GM19455 (cell line): ENCODE results near the gene CDC6.

Experiments
- ATAC-seq: cut with Tn5 transposase; IDR thresholded peaks from one replicate; pipeline ENCODE4 v1.9.1; 2021; ENCODE audit not compliant: unreplicated experiment

The CDC6 gene

DNA sequence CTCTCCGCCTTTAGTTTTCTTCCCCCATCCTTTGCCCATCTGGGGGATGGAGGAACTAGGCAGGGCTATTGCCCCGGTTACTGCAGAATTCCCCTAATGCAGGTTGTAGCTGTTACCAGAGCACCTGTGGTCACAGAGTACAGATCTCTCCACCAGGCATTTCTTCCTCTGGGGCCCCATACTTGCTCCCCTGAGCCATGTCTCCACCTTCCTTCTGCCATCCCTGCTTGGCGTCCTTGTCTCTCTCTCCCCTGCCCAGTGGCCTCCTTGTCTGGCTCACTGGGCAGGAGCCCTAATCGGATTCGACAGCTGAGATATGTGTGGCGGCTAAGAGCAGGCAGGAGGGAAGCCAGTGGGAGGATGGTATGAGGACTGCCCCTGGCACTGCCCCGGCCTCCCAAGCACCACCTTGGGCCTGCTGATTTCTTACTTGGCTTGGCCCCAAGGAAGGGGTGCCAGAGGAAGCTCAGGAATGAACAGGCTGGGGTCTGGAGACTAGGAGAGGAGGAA is 23.3 kb downstream of the CDC6 start:
- ATAC-seq: no peak

DNA sequence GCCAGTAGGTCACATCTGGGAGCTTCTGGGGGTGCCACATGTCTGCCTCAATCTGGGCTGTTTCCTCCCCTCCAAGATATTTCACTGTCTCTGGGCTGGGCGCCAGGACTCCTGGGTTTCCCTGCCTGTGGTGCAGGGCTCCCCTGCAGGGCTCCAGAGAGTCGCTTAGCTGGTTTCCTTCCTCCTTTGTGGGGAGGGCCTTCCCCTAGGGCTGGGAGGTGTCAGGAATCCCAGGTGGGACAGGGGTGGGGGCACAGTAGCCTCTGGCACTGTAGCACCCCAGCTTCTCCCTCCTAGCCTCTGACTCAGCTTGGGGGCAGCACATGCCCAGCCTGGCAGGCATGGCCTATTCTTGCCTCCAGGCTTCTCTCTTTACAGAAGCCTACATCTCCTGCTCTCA is 23.9 kb downstream of the CDC6 start:
- no peak for ATAC-seq

GRCh38 chr17:40312131-40312731 is 24.6 kb downstream of the CDC6 start:
- no peak for ATAC-seq

GRCh38 chr17:40312893-40313667 is 25.4 kb downstream of the CDC6 start:
- no peak for ATAC-seq

DNA sequence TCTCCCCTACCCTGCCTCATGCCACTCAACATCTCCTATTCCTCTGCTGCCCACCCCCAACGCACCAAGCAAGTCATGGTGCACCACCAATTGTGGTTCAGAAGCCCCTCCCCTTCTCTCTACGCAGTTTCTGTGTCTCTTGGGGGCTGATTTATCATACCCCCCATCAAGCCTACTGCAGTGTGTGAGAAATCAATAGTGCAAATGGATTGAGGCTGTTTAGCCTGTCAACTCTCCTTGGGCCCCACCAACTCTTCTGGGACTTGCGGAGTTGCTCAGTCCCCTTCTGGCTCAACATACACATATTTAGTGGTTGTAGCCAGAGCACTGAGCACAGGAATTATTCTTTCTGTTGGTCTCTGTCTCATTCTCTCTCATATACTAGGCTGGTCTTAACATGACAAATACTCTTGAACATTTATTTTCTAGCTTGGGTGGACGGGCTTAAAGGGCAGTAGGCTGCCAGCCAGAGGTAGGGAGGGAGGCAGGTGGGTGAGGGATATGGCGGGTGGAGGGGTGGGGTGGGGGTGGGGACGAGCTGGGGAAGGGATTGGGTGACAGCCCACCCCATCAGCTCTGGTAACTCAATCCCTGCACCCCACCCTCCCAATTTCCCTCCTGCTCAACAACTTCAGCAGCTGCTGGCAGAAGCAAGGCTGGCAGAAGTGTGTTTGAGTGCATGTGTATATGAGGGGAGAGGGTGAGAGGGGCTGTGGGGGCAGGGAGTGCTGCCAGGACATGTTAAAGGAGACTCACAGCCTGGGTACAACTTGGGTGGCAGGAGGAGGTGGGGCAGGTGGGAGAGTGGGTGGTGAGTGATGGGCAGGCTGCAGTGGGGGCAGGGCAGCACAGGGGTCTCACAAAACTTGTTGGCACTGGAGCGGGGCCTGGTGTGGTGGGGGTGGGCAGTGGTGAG is 26.2 kb downstream of the CDC6 start:
- ATAC-seq: no peak

- no peak for ATAC-seq
Observed at GRCh38 chr17:40314584-40314956, 26.9 kb downstream of the CDC6 start.

- ATAC-seq: no peak
Observed at GRCh38 chr17:40315206-40315605, 27.5 kb downstream of the CDC6 start.

- no peak for ATAC-seq
Observed at GRCh38 chr17:40315678-40316570, 28.2 kb downstream of the CDC6 start.

DNA sequence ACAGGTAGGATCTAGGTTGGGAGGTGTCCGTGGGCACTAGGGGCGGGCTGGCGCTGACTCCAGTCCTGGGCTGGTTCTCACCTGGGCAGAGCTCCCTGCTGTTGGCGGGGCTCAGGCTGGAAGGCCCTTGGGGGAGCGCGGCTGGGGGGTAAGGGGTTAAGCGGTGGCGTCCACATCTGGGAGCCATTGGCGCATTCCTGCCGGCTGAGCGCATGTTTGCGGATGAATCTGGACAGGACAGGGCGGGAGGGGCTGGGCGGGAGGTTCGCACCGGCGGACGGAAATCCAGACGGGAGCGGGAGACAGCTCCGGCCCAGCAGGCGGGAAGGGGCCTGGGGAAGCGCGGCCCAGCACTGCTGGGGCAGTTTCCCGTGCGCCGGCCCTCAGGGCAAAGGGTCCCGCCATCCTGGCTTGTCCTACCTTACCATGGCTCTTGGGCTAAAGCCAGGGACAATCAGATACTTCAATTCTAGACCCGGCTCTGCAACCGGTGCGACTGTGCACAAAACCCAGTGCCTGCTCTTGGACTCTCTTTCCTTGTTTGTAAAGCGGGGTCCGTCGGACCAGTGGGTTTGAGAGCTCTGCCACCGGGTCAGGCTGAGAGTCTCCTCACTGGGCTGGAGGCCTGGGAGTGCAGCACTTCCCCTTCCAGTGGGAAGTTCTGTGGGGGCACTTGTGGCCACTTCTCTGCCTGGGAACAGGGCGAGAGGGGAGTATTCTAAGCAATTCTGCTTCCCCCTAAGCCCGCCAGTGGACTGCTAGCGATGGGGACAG is 29.1 kb downstream of the CDC6 start:
- no peak for ATAC-seq

GRCh38 chr17:40317345-40317873 is 29.7 kb downstream of the CDC6 start:
- no peak for ATAC-seq

- peak; percentile 48 for ATAC-seq
Observed at GRCh38 chr17:40317880-40318829, 30.5 kb downstream of the CDC6 start.

- no peak for ATAC-seq
Observed at GRCh38 chr17:40318830-40319391, 31.2 kb downstream of the CDC6 start.

GRCh38 chr17:40319651-40320540 is 32.2 kb downstream of the CDC6 start:
- no peak for ATAC-seq

DNA sequence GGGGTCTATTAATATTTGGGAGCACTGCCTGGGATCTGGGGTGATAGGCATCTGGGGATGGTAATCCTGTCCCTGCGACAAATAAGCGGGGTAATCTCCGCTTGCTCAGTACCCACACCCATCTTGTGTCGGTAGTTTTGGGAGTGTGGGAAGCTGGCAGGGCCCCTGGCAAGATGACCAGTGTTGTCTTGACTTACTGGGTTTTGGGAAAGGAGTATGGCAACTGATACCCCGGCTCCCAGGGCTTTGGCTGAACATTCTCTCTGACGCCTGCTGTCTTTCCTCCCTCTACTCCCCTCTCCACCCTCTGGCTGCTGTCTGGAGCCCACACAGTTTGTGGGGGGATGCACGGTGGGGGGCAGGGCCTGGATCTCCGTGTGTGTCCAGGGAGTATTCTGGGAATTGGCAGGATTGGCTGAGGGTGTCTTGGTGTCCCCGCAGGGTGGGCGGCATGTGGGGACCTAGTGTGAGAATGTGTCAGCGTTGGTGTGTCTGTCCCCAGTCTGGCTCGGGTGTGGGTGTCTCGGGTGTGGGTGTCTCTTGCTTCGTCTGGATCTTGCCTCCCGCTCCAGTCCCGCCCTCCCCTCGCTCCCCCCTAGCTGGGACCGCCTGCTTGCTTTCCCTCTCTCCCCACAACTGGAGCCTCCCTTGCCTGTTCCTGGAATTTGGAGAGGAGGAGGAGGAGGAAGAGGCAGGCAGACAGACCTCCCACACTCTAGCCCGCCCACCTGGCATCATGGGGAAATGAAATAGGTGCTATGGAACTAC is 33.3 kb downstream of the CDC6 start:
- no peak for ATAC-seq

- ATAC-seq: no peak
Observed at GRCh38 chr17:40321524-40321929, 33.8 kb downstream of the CDC6 start.

DNA sequence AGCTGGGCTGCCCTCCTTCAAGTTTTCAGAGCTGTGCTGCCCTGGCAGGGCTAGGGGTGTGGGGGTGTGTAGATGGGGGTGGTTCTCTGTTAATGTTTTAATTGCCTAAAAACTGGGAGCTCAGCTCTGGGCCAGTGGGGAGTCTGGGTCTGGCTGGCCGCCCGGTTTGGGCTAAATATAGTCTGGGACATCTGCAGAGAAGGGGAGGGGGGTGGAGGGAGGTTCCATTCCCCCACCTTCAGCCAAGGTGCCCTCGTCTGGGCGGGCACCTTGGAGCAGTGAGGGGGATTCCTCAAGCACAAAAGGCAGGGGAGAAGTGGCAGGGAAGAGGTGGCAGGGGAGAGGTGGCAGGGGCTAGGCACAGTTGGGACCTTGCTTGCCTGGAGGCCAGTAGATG is 34.3 kb downstream of the CDC6 start:
- no peak for ATAC-seq
